Activated naive CD8-positive, alpha-beta T cell treated with anti-CD3 and anti-CD28 coated beads, Interleukin-2, amount 50 U/mL, for 24 hours (primary cell): ENCODE results near the gene CDR2L.

Experiments used
- ATAC-seq: fragments of 150-1000 bp; cut with Tn5 transposase; one replicate; pipeline ENCODE4 v1.10.0; 2021
- DNase-seq: peaks from one replicate; pipeline ENCODE4 v3.0.0; 2021
- H3K27ac Mint-ChIP-seq: one replicate; pipeline ENCODE4 v1.8.0; 2021; ENCODE audit warnings: mild to moderate bottlenecking, mixed read lengths
- H3K27me3 Mint-ChIP-seq: one replicate; pipeline ENCODE4 v1.8.0; 2021; ENCODE audit warnings: mixed read lengths
- H3K36me3 Mint-ChIP-seq: one replicate; pipeline ENCODE4 v1.8.0; 2021; ENCODE audit warnings: low read depth, mixed read lengths
- H3K4me1 Mint-ChIP-seq: one replicate; pipeline ENCODE4 v1.8.0; 2021; ENCODE audit warnings: mixed read lengths
- H3K4me3 Mint-ChIP-seq: one replicate; pipeline ENCODE4 v1.8.0; 2021; ENCODE audit warnings: mild to moderate bottlenecking, moderate library complexity, mixed read lengths
- H3K9me3 Mint-ChIP-seq: one replicate; pipeline ENCODE4 v1.8.0; 2021; ENCODE audit warnings: mixed read lengths

The CDR2L gene

GRCh38 chr17:74987418-74987908, at the start of gene CDR2L:
Gene CDR2L, plus strand, starts transcription at chr17:74987632. Its CDS starts 412 bp downstream, at chr17:74988044.
- no peaks in the 10 kb centered on the region for H3K36me3 Mint-ChIP-seq
- peak within 1 kb of the TSS; percentile 80 for H3K4me3 Mint-ChIP-seq
- H3K27ac Mint-ChIP-seq = peak within 1 kb of the TSS; percentile 53
- peaks cover 22% of the 10 kb centered on the region for H3K27me3 Mint-ChIP-seq
- peaks cover 11% of the 10 kb centered on the region for H3K4me1 Mint-ChIP-seq
- H3K9me3 Mint-ChIP-seq = no peaks in the 10 kb centered on the region
- ATAC-seq (peak; percentile 93), DNase-seq (peak; percentile 93)

- H3K27me3 Mint-ChIP-seq = peaks cover 55% of the 10 kb centered on the region
- H3K27ac Mint-ChIP-seq = no peak overlapping the region
- H3K4me1 Mint-ChIP-seq = peaks cover 2% of the 10 kb centered on the region
- H3K4me3 Mint-ChIP-seq = no peak overlapping the region
- ATAC-seq (no peak), DNase-seq (no peak)
- H3K36me3 Mint-ChIP-seq = no peaks in the 10 kb centered on the region
- no peaks in the 10 kb centered on the region for H3K9me3 Mint-ChIP-seq
Observed at GRCh38 chr17:74938194-74938950, 49.1 kb upstream of the CDR2L start.

GRCh38 chr17:74939534-74939933, 47.9 kb upstream of the CDR2L start:
- Mint-ChIP-seq H3K4me1 (peaks cover 2% of the 10 kb centered on the region), H3K27me3 (peaks cover 48% of the 10 kb centered on the region), H3K9me3 (no peaks in the 10 kb centered on the region), H3K27ac (no peak overlapping the region), H3K36me3 (no peaks in the 10 kb centered on the region), H3K4me3 (no peak overlapping the region)
- ATAC-seq (no peak), DNase-seq (no peak)

DNA sequence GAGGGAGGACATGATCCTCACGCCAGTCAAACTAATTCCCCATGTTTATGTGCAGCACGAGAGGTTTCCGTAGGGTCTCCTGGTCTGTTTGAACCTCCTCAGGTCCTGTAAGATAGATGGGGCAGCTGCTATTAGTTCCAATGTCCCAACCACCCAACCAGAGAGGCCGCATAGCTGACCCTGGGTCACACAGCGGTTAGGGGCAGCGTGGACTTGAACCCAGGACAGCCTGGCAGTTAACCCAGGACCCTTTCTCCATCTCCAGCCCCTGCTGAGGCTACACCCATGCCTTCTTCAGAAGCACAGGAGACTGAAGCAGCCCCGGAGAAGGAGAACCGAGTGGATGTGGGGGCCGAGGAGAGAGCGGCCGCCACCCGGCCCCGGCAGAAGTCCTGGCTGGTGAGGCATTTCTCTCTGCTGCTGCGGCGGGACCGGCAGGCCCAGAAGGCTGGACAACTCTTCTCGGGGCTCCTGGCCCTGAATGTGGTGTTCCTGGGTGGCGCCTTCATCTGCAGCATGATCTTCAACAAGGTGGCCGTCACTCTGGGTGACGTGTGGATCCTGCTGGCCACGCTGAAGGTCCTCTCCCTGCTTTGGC, 46.2 kb upstream of the CDR2L start:
- no peak overlapping the region for H3K4me3 Mint-ChIP-seq
- ATAC-seq (no peak), DNase-seq (no peak)
- H3K27ac Mint-ChIP-seq = no peak overlapping the region
- H3K27me3 Mint-ChIP-seq = peaks cover 42% of the 10 kb centered on the region
- peaks cover 2% of the 10 kb centered on the region for H3K4me1 Mint-ChIP-seq
- no peaks in the 10 kb centered on the region for H3K9me3 Mint-ChIP-seq
- no peaks in the 10 kb centered on the region for H3K36me3 Mint-ChIP-seq

- no peak overlapping the region for H3K27ac Mint-ChIP-seq
- H3K4me3 Mint-ChIP-seq = no peak overlapping the region
- DNase-seq (no peak), ATAC-seq (no peak)
- H3K4me1 Mint-ChIP-seq = no peaks in the 10 kb centered on the region
- H3K36me3 Mint-ChIP-seq = no peaks in the 10 kb centered on the region
- no peaks in the 10 kb centered on the region for H3K9me3 Mint-ChIP-seq
- peaks cover 18% of the 10 kb centered on the region for H3K27me3 Mint-ChIP-seq
Observed at GRCh38 chr17:74943808-74944522, 43.5 kb upstream of the CDR2L start.

DNA sequence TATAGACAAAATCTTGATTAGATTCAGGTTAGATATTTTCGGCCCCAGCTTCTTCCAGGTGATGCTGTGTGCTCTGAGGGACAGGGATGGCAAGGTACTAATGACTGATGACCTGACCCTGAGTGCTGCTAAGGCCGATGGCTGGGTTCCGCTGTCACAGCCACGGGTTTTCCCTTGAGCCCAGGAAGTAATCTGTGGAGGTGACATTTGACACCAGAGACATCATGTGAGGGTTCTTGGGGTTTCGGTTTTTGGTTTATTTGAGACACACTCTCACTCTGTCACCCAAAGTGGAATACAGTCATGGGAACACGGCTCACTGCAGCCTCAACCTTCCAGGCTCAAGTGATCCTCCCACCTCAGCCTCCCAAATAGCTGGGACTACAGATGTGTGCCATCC, 41.9 kb upstream of the CDR2L start:
- Mint-ChIP-seq H3K4me3 (no peak overlapping the region), H3K27ac (no peak overlapping the region), H3K9me3 (no peaks in the 10 kb centered on the region), H3K36me3 (no peaks in the 10 kb centered on the region), H3K27me3 (peaks cover 15% of the 10 kb centered on the region), H3K4me1 (no peaks in the 10 kb centered on the region)
- ATAC-seq = peak; percentile 41
- no peak for DNase-seq

DNA sequence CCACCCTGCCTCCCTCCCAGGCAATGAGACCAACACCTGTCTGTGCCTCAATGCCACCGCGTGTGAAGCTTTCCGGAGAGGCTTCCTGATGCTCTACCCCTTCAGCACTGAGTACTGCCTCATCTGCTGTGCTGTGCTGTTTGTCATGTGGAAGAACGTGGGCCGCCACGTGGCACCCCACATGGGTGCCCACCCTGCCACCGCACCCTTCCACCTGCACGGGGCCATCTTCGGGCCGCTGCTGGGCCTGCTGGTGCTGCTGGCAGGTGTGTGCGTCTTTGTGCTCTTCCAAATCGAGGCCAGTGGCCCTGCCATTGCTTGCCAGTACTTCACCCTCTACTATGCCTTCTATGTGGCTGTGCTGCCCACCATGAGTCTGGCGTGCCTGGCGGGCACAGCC, 40.8 kb upstream of the CDR2L start:
- Mint-ChIP-seq H3K27me3 (peaks cover 11% of the 10 kb centered on the region), H3K4me3 (no peak overlapping the region), H3K36me3 (no peaks in the 10 kb centered on the region), H3K27ac (no peak overlapping the region), H3K4me1 (no peaks in the 10 kb centered on the region), H3K9me3 (no peaks in the 10 kb centered on the region)
- DNase-seq (no peak), ATAC-seq (no peak)

DNA sequence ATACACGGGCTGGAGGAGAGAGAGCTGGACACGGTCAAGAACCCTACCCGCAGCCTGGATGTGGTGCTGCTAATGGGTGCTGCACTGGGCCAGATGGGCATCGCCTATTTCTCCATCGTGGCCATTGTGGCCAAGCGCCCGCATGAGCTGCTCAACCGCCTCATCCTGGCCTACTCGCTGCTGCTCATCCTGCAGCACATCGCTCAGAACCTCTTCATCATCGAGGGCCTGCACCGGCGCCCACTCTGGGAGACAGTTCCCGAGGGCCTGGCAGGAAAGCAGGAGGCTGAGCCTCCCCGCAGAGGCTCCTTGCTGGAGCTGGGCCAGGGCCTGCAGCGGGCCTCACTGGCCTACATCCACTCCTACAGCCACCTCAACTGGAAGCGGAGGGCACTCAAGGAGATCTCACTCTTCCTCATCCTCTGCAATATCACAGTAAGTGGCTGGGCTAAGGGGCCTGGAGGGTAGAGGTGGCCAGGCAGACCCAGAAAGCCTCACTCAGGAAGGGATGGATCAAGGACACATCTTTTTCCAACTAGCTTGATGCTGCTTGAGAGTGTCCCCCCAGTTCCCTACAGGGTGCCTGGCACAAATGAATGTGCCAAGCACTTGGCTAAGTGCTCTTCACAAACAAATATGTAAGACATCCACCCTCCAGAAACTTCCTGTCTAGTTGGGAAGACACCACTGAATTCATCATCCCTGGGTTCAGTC, 40.2 kb upstream of the CDR2L start:
- no peak overlapping the region for H3K27ac Mint-ChIP-seq
- H3K4me3 Mint-ChIP-seq = no peak overlapping the region
- no peaks in the 10 kb centered on the region for H3K36me3 Mint-ChIP-seq
- no peaks in the 10 kb centered on the region for H3K9me3 Mint-ChIP-seq
- ATAC-seq (no peak), DNase-seq (no peak)
- H3K27me3 Mint-ChIP-seq = peaks cover 8% of the 10 kb centered on the region
- no peaks in the 10 kb centered on the region for H3K4me1 Mint-ChIP-seq

GRCh38 chr17:74949455-74950115, 37.8 kb upstream of the CDR2L start:
- H3K36me3 Mint-ChIP-seq = no peaks in the 10 kb centered on the region
- H3K9me3 Mint-ChIP-seq = no peaks in the 10 kb centered on the region
- H3K27ac Mint-ChIP-seq = no peak overlapping the region
- DNase-seq = no peak
- no peaks in the 10 kb centered on the region for H3K4me1 Mint-ChIP-seq
- H3K27me3 Mint-ChIP-seq = peaks cover 8% of the 10 kb centered on the region
- H3K4me3 Mint-ChIP-seq = no peak overlapping the region
- no peak for ATAC-seq

DNA sequence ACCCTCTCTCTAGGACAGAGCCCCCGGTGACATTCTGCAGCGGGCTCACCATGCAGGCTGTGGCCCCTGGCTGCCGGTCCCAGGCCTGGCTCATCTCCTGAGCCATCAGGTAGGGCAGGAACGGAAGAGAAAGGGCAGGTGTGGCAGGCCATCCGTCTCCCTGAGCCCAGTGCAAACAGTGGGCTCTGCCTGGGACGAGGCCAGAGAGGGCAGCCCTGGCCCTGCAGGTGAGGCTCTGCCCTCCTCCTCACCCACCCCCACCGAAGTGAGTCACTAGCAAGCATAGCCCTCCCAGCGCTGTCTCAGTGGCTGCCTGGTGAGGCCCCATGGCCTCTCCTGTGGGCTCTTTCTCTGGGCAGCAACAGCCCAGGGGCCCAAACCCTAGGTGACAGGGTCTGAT, 37.2 kb upstream of the CDR2L start:
- no peaks in the 10 kb centered on the region for H3K9me3 Mint-ChIP-seq
- H3K27ac Mint-ChIP-seq = no peak overlapping the region
- no peaks in the 10 kb centered on the region for H3K4me1 Mint-ChIP-seq
- peaks cover 6% of the 10 kb centered on the region for H3K27me3 Mint-ChIP-seq
- no peaks in the 10 kb centered on the region for H3K36me3 Mint-ChIP-seq
- H3K4me3 Mint-ChIP-seq = no peak overlapping the region
- DNase-seq (no peak), ATAC-seq (no peak)

DNA sequence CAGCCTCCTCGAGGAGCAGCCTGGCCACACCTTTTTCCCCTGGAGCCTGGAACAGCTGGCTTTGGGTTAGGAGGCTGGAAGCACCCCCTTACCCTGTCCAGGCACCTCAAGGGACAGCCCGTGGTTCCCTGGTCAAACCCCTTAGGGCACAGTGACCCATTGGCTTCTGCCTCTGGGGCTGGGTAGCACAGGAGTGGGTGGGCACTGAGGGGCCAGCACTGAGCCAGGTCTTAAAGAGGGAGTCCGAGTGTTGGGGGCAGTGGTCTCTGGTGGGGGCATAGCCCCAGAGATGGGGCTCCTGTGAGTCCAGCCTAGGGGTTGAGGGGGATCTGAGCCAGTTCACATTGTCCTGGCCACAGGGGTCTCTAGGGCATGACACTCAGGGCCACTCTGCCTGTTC, 36.4 kb upstream of the CDR2L start:
- no peaks in the 10 kb centered on the region for H3K36me3 Mint-ChIP-seq
- no peaks in the 10 kb centered on the region for H3K4me1 Mint-ChIP-seq
- H3K27ac Mint-ChIP-seq = no peak overlapping the region
- H3K27me3 Mint-ChIP-seq = peaks cover 3% of the 10 kb centered on the region
- no peak for ATAC-seq
- H3K9me3 Mint-ChIP-seq = no peaks in the 10 kb centered on the region
- no peak overlapping the region for H3K4me3 Mint-ChIP-seq
- DNase-seq = no peak

GRCh38 chr17:74951680-74952421, 35.6 kb upstream of the CDR2L start:
- Mint-ChIP-seq H3K4me1 (no peaks in the 10 kb centered on the region), H3K4me3 (no peak overlapping the region), H3K27me3 (peaks cover 3% of the 10 kb centered on the region), H3K36me3 (no peaks in the 10 kb centered on the region), H3K27ac (no peak overlapping the region), H3K9me3 (no peaks in the 10 kb centered on the region)
- ATAC-seq (no peak), DNase-seq (no peak)

GRCh38 chr17:74952431-74953133, 34.9 kb upstream of the CDR2L start:
- Mint-ChIP-seq H3K4me3 (no peak overlapping the region), H3K36me3 (no peaks in the 10 kb centered on the region), H3K4me1 (no peaks in the 10 kb centered on the region), H3K9me3 (no peaks in the 10 kb centered on the region), H3K27me3 (peaks cover 2% of the 10 kb centered on the region), H3K27ac (no peak overlapping the region)
- ATAC-seq = no peak
- no peak for DNase-seq
